Hepatocyte (in vitro differentiated cells): Measurements from ENCODE around the gene MAP3K20.

Experiments
- EZH2 ChIP-seq: fragments of 200-600 bp; sonication (generic); IDR thresholded peaks from 2 replicates; pipeline ENCODE4 v1.6.1; 2016; ENCODE audit warnings: antibody characterized with exemption, mild to moderate bottlenecking, borderline replicate concordance
- EZH2phosphoT487 ChIP-seq: fragments of 200-600 bp; sonication (generic); IDR thresholded peaks from one replicate; pipeline ENCODE4 v1.6.1; 2018; ENCODE audit warnings: antibody characterized with exemption, mild to moderate bottlenecking, low read depth, moderate library complexity; ENCODE audit not compliant: unreplicated experiment, severe bottlenecking
- TF ChIP-seq, protein P1 (sequence below): fragments of 200-600 bp; sonication (generic); IDR thresholded peaks from 2 replicates; pipeline ENCODE4 v1.5.1; 2016; ENCODE audit warnings: antibody characterized with exemption, mild to moderate bottlenecking; ENCODE audit not compliant: poor library complexity

DNA sequence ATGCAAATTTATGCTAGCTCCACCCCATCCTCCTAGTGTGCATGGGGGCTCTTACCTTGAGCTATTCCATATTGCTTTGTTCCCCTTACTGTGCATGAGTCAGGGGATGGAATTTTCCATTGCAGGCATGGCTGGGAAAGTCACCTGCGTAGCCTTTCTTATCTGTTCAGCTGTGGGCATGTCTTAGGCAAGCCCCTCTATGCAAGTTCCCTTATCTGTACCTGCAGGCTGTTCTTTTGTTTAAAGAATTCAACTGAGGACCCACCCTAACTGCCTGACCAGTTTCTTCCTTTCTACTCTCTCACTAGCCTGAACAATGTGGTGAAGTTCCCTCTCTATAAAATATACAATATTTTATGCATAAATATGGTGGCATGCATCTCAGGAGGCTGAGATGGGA, 224.8 kb downstream of the MAP3K20 start:
- TF ChIP-seq EZH2 (no peak), EZH2phosphoT487 (no peak)
- TF ChIP-seq, protein P1, sequence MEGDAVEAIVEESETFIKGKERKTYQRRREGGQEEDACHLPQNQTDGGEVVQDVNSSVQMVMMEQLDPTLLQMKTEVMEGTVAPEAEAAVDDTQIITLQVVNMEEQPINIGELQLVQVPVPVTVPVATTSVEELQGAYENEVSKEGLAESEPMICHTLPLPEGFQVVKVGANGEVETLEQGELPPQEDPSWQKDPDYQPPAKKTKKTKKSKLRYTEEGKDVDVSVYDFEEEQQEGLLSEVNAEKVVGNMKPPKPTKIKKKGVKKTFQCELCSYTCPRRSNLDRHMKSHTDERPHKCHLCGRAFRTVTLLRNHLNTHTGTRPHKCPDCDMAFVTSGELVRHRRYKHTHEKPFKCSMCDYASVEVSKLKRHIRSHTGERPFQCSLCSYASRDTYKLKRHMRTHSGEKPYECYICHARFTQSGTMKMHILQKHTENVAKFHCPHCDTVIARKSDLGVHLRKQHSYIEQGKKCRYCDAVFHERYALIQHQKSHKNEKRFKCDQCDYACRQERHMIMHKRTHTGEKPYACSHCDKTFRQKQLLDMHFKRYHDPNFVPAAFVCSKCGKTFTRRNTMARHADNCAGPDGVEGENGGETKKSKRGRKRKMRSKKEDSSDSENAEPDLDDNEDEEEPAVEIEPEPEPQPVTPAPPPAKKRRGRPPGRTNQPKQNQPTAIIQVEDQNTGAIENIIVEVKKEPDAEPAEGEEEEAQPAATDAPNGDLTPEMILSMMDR: no peak
